IMR-90 (cell line): ENCODE results near the gene CDH12. TPM values are rescaled to one million over a fixed set of nuclear protein-coding genes. Genes with fewer than 3 reads are reported as not detected.

Experiments
- ATAC-seq: fragments of 200-7000 bp; cut with Tn5 transposase; 2 replicates; pipeline ENCODE4 v1.9.1; 2020; ENCODE audit warnings: low read depth, mild to moderate bottlenecking, moderate library complexity
- BruUV-seq: library from RNA; stranded (reverse); fragments of 400-500 nt; replicated peaks from 2 replicates; lab custom pipeline; 2021; lab: Mats Ljungman, UMichigan
- CTCF ChIA-PET: fragments of 300-600 bp; formaldehyde crosslinking; extraction: SDS; loops from one replicate; lab custom pipeline; 2021; ENCODE audit warnings: antibody characterized with exemption; lab: Yijun Ruan, JAX
- POLR2A ChIA-PET: fragments of 300-600 bp; sonication (Branson Sonifier 250); formaldehyde crosslinking; loops from one replicate; lab custom pipeline; 2022; ENCODE audit warnings: antibody characterized with exemption; ENCODE audit not compliant: unreplicated experiment; lab: Charles Lee
- DNase-seq: peaks from one replicate; pipeline ENCODE4 v3.0.0; 2013
- H2AFZ ChIP-seq: replicated peaks from 2 replicates; pipeline ENCODE3; 2013; ENCODE audit warnings: low read length, mild to moderate bottlenecking; ENCODE audit not compliant: poor library complexity
- H2AK5ac ChIP-seq: 2 replicates; pipeline ENCODE4 v1.6.1; 2013; ENCODE audit warnings: low read depth, low read length, inconsistent platforms
- H2AK9ac ChIP-seq: replicated peaks from 2 replicates; pipeline ENCODE3; 2013; ENCODE audit warnings: mild to moderate bottlenecking, low read depth, low read length, moderate library complexity; ENCODE audit not compliant: poor library complexity
- H2BK120ac ChIP-seq: 2 replicates; pipeline ENCODE4 v1.6.1; 2013; ENCODE audit warnings: low read depth, low read length, inconsistent platforms
- H2BK15ac ChIP-seq: 3 replicates; pipeline ENCODE4 v1.6.1; 2013; ENCODE audit warnings: low read depth, low read length, inconsistent platforms
- H2BK20ac ChIP-seq: 2 replicates; pipeline ENCODE4 v1.6.1; 2013; ENCODE audit warnings: low read depth, mild to moderate bottlenecking, inconsistent platforms, low read length, moderate library complexity
- H2BK5ac ChIP-seq: 2 replicates; pipeline ENCODE4 v1.6.1; 2013; ENCODE audit warnings: mild to moderate bottlenecking, low read depth, low read length, inconsistent platforms; ENCODE audit not compliant: poor library complexity, severe bottlenecking
- H3K14ac ChIP-seq: replicated peaks from 2 replicates; pipeline ENCODE4 v1.6.1; 2013; ENCODE audit warnings: low read depth, low read length, inconsistent platforms
- H3K18ac ChIP-seq: 2 replicates; pipeline ENCODE4 v1.6.1; 2013; ENCODE audit warnings: low read depth, low read length, control low read depth
- H3K23ac ChIP-seq: 2 replicates; pipeline ENCODE4 v1.6.1; 2013; ENCODE audit warnings: low read depth, low read length, inconsistent platforms
- H3K27ac ChIP-seq: 2 replicates; pipeline ENCODE4 v1.5.1; 2013; ENCODE audit warnings: mild to moderate bottlenecking, control low read depth, low read length; ENCODE audit not compliant: insufficient read depth
- H3K27me3 ChIP-seq: 2 replicates; pipeline ENCODE4 v1.6.1; 2013; ENCODE audit warnings: low read length; ENCODE audit not compliant: control insufficient read depth, insufficient read depth
- H3K36me3 ChIP-seq: 2 replicates; pipeline ENCODE4 v1.6.1; 2013; ENCODE audit warnings: low read length, mixed read lengths; ENCODE audit not compliant: control insufficient read depth, insufficient read depth
- H3K4ac ChIP-seq: 2 replicates; pipeline ENCODE4 v1.6.1; 2013; ENCODE audit warnings: low read depth, low read length, inconsistent platforms
- H3K4me1 ChIP-seq: 2 replicates; pipeline ENCODE4 v1.6.1; 2013; ENCODE audit warnings: low read length, mixed read lengths; ENCODE audit not compliant: control insufficient read depth, insufficient read depth
- H3K4me2 ChIP-seq: 2 replicates; pipeline ENCODE4 v1.6.1; 2013; ENCODE audit warnings: low read depth, mild to moderate bottlenecking, control low read depth, low read length, moderate library complexity
- H3K4me3 ChIP-seq: 2 replicates; pipeline ENCODE4 v1.5.1; 2013; ENCODE audit warnings: low read depth, mild to moderate bottlenecking, control low read depth, low read length, moderate library complexity; ENCODE audit not compliant: insufficient read depth
- H3K56ac ChIP-seq: 2 replicates; pipeline ENCODE4 v1.6.1; 2013; ENCODE audit warnings: low read length, inconsistent platforms; ENCODE audit not compliant: insufficient read depth; ENCODE audit errors: extremely low read depth
- H3K79me1 ChIP-seq, 2 experiments: 2 replicates each; pipeline ENCODE4 v1.6.1; 2013; ENCODE audit warnings: low read length in 2 of 2, inconsistent platforms in 1 of 2, low read depth in 1 of 2
- H3K9ac ChIP-seq: 2 replicates; pipeline ENCODE4 v1.6.1; 2013; ENCODE audit warnings: low read depth, low read length, control low read depth
- H3K9me1 ChIP-seq: 2 replicates; pipeline ENCODE4 v1.6.1; 2013; ENCODE audit warnings: low read length, inconsistent platforms; ENCODE audit not compliant: insufficient read depth
- H3K9me3 ChIP-seq: 2 replicates; pipeline ENCODE4 v1.6.1; 2013; ENCODE audit warnings: low read length; ENCODE audit not compliant: control insufficient read depth, insufficient read depth
- H4K20me1 ChIP-seq: 2 replicates; pipeline ENCODE4 v1.6.1; 2013; ENCODE audit warnings: low read length, inconsistent platforms; ENCODE audit not compliant: insufficient read depth
- H4K5ac ChIP-seq: 2 replicates; pipeline ENCODE4 v1.6.1; 2013; ENCODE audit warnings: mild to moderate bottlenecking, low read depth, low read length, control low read depth
- H4K8ac ChIP-seq, 2 experiments: 2 replicates each; pipeline ENCODE4 v1.6.1; 2013; ENCODE audit warnings: low read depth in 2 of 2, low read length in 2 of 2, control low read depth in 1 of 2, inconsistent platforms in 1 of 2
- H4K91ac ChIP-seq: 2 replicates; pipeline ENCODE4 v1.6.1; 2013; ENCODE audit warnings: low read depth, low read length, inconsistent platforms; ENCODE audit not compliant: insufficient read depth
- BHLHE40 ChIP-seq: fragments of 150-350 bp; IDR thresholded peaks from 2 replicates; pipeline ENCODE4 v1.6.1; 2016; ENCODE audit warnings: mild to moderate bottlenecking, low read depth, low read length
- CEBPB ChIP-seq: IDR thresholded peaks from 2 replicates; pipeline ENCODE4 v1.6.1; 2012; ENCODE audit warnings: low read depth, low read length, improper control_type of control experiment
- FOS ChIP-seq: fragments of 150-350 bp; IDR thresholded peaks from 2 replicates; pipeline ENCODE4 v1.6.1; 2016; ENCODE audit warnings: low read depth, low read length
- MAFK ChIP-seq: IDR thresholded peaks from 2 replicates; pipeline ENCODE4 v1.6.1; 2012; ENCODE audit warnings: low read depth, low read length, improper control_type of control experiment
- MXI1 ChIP-seq: IDR thresholded peaks from 2 replicates; pipeline ENCODE4 v1.6.1; 2012; ENCODE audit warnings: low read depth, mild to moderate bottlenecking, low read length, moderate library complexity, borderline replicate concordance
- RFX5 ChIP-seq: IDR thresholded peaks from 2 replicates; pipeline ENCODE4 v1.8.0; 2012; ENCODE audit warnings: low read depth, mild to moderate bottlenecking, low read length, moderate library complexity
- SMC3 ChIP-seq: fragments of 150-350 bp; IDR thresholded peaks from 2 replicates; pipeline ENCODE4 v1.6.1; 2016; ENCODE audit warnings: low read depth, mild to moderate bottlenecking, antibody characterized with exemption, low read length, moderate library complexity
- WGBS, 2 experiments: methylation state at CpG; one replicate each; pipeline versions ENCODE4 v1.1.5 to v1.1.7; 2013; ENCODE audit warnings: missing lambda C conversion rate in 2 of 2; ENCODE audit not compliant: insufficient read length in 1 of 2; ENCODE audit errors: extremely low coverage in 2 of 2; 5-methylcytosine and 5-hydroxymethylcytosine counted together
- dilution Hi-C: fragments of 300-500 bp; cut with HindIII; formaldehyde crosslinking; loops from one replicate; pipeline ENCODE4 v1.14.3; 2018; ENCODE audit warnings: low sequenced_read_pairs; ENCODE audit not compliant: unreplicated experiment
- in situ Hi-C: fragments of 300-500 bp; cut with MboI; formaldehyde crosslinking; loops from 3 replicates; pipeline ENCODE4 v1.14.3; 2019; ENCODE audit warnings: low sequenced_read_pairs, inconsistent platforms, mixed read lengths
- intact Hi-C: fragments of 100-400 bp; cut with micrococcal nuclease; formaldehyde crosslinking; loops from 2 replicates; pipeline ENCODE4 v1.10.0; 2022
- polyA plus RNA-seq, 3 experiments: library from polyadenylated mRNA; depleted of rRNA; stranded (reverse); fragments of >200 nt; gene quantifications; 2 replicates each; pipeline ENCODE4 v1.2.3, GENCODE V29; 2012; ENCODE audit warnings: low replicate concordance in 1 of 3
- total RNA-seq: library from RNA; depleted of rRNA; stranded (reverse); fragments of >200 nt; gene quantifications from 2 replicates; pipeline ENCODE4 v1.2.3, GENCODE V29; 2012
- TF ChIP-seq, protein P1 (sequence below): fragments of 150-350 bp; IDR thresholded peaks from 2 replicates; pipeline ENCODE4 v1.6.1; 2016; ENCODE audit warnings: low read depth, mild to moderate bottlenecking, low read length, moderate library complexity, borderline replicate concordance

The CDH12 gene
- total and polyA plus RNA-seq, 2 of the 4 experiments (the other 2 are of a cell fraction) = not detected

DNA sequence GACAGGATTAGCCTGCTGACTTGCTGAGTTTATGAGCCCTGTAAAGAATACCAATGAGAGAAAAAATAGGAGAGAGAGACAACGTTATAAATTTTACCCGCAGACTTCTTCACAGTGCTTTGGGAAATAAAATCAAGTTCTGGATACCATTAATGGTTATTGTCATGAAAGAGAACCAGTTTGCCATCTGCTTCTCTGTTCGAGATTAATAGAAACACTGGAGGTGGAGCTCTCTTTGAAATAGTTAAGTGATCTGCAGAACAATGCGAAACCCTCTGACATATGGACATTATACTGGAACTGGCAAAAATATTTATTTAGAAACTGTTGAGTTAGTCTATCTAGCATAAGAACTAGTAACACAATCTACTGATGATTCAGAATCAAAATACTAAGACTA, 500.7 kb downstream of the CDH12 start:
- POLR2A ChIA-PET = no interaction called here

More for the DNA sequence above, 500.7 kb downstream of the CDH12 start:
- in situ Hi-C loops = no loop called here
- Histone ChIP-seq H4K8ac (no peak overlapping the region), H3K79me1 (no peaks in the 10 kb centered on the region), H3K9me1 (no peaks in the 10 kb centered on the region), H2AK9ac (no peak overlapping the region), H3K56ac (no peak overlapping the region), H3K27me3 (no peaks in the 10 kb centered on the region), H2BK5ac (no peak overlapping the region), H3K27ac (no peak overlapping the region), H3K4ac (no peak overlapping the region), H3K14ac (no peak overlapping the region), H3K36me3 (no peaks in the 10 kb centered on the region), H2AFZ (no peak overlapping the region), H3K9ac (no peak overlapping the region), H4K5ac (no peak overlapping the region), H2BK20ac (no peak overlapping the region), H3K18ac (no peak overlapping the region), H4K91ac (no peak overlapping the region), H3K9me3 (peaks cover 1% of the 10 kb centered on the region; the same call in 1 of the 2 replicates), H2BK15ac (no peak overlapping the region), H3K4me1 (no peaks in the 10 kb centered on the region), H3K4me2 (no peak overlapping the region), H3K4me3 (no peak overlapping the region), H3K23ac (no peak overlapping the region), H2BK120ac (no peak overlapping the region), H4K20me1 (no peaks in the 10 kb centered on the region), H2AK5ac (no peak overlapping the region)
- dilution Hi-C loops = no loop called here
- no peak for TF ChIP-seq MXI1
- no peak for TF ChIP-seq BHLHE40
- TF ChIP-seq RFX5 = no peak
- no peak for TF ChIP-seq SMC3
- TF ChIP-seq CEBPB = no peak
- no peak for TF ChIP-seq MAFK
- TF ChIP-seq, protein P1, sequence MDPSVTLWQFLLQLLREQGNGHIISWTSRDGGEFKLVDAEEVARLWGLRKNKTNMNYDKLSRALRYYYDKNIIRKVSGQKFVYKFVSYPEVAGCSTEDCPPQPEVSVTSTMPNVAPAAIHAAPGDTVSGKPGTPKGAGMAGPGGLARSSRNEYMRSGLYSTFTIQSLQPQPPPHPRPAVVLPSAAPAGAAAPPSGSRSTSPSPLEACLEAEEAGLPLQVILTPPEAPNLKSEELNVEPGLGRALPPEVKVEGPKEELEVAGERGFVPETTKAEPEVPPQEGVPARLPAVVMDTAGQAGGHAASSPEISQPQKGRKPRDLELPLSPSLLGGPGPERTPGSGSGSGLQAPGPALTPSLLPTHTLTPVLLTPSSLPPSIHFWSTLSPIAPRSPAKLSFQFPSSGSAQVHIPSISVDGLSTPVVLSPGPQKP = no peak
- no peak for TF ChIP-seq FOS
- DNase-seq (no peak), ATAC-seq (no peak)
- no CpG with 5 or more reads among the region's 4 CpGs for WGBS, 2 experiments
- CTCF ChIA-PET = no interaction called here
- intact Hi-C loops = no loop called here
- no TSS peak for BruUV-seq
